Stimulated activated naive CD4-positive, alpha-beta T cell treated with Interleukin-2 at 50 U/mL for 16 hours (primary cell): Measurements from ENCODE around the gene GLB1L.
"Not testable (repeated sequence)": the region's sequence is repeated elsewhere in the genome, so short reads cannot be mapped to it uniquely, and the experiment has no call there.

Source experiments
- DNase-seq: peaks from one replicate; lab custom pipeline; 2025; lab: John Stamatoyannopoulos, UW

The GLB1L gene

DNA sequence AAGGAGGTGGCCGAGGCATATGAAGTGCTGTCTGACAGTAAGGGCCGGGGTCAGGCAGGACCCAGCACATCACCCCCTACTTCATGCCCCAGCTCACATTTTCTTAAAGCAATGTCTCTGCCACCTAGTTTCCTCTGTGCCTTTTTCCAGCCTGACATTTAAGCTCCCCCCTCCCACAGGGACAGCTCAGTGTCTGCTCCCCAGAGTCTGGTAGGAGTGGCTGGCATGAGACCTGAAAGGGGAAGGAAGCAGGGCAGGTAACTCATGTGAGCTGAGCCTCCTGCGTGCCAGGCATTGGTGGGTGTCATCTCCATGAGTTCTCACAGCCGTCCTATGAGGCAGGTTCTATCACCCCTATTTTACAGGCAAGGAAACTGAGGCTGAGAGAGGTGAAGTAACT is 35.4 kb upstream of the GLB1L start:
- no peak for DNase-seq

DNA sequence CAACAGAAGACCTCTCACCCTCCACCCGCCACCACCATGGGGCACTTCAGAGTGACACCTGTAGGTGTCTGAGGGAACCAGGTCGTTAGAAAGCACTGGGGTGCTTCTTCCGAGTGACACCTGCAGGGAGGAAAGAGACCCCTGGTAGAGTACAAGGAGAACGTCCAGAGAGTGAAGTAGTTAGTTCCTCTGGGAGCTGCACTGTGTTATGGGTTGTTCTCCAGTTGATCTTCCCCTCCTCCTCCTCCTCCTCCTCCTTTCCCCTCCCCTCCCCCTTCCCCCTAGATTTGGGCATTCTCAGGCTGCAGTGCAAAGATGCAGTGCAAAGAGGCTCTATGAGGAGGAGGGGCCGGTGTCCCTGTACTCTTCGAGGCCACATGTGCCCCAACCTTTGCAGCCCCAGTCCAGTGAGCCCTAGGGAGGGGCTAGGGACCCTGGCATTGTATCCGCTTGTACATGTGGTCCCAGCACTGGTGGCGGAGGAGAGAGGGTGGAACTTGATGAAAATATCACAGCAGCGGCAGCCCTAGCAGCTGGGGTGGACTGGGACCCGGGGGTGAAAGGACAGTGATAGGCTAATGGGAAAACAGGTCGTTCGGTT is 34.8 kb upstream of the GLB1L start:
- DNase-seq = no peak

- DNase-seq = peak; percentile 100
Observed at GRCh38 chr2:219279151-219279915, 34.1 kb upstream of the GLB1L start, which contains the start of gene DNAJB2. Gene DNAJB2 (plus strand): TSS chr2:219279366. CDS start chr2:219279834, 468 bp downstream.

DNA sequence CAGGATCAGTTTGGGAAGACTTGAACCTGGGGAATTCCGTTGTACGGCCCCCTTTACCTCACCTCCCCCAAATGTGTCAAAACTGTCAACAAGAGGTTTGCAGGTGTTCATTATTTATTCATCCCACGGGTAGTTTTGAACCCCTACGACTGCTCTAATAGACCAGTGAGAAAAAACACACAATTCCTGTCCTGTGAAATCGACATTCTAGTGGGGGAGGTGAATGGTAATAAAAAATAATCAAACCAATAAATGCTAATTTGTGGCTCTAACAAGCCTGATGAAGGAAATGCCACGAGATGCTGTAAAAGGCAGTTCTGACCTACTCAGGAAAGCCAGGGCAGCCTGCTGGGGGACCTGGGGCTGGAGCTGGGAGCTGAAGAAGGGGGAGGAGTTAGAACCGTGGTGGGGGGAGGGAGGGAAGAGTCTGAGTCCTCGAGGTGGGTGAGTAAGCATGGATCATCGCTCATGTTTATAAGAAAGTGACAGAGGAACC is 33.5 kb upstream of the GLB1L start:
- DNase-seq = no peak

DNA sequence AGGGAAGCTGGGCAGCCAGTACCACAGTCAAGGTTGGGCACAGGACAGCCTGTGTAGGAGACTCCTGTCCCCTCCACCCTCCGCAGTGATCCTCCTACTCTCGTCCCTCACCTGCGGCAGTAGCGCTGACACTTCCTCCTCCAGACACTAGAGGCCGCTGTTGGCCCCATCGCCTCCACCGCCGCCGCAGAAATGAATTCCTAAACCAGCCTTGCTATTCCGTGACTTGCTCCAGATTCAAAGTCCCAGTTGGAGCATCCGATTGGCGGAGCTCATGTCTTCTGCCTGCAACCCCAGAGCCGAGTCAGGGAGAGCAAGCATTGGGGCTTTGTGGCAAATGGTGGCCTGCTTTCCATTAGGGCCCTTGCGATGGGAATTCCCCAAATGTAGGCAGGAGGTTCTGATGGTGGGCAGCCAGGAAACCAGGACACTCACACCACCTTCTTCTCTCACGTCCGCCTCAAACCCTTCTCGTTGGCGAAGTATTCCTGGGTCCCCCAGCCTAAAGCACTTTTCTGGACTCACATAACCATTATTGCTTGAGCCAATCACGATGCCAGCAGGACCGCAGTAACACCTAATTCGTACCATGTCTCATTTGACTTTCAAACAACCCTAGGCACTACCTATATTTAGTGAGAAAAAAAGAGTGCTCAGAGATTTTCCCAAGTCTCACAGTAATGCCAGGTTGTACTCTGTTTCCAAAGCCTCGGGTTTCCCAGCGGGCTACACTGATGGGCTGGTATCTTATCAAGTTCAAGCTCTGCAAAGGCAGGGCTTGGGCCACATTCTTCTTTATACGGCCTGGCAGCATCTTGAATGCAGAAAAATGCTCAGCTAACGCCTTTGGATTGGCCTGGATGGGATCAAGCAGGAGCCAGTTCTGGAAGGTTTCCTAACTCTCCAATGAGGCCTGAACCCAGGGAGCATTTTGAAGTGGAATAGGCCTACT is 32.7 kb upstream of the GLB1L start:
- DNase-seq = peak; percentile 63

GRCh38 chr2:219274361-219274921 is 29.2 kb upstream of the GLB1L start:
- DNase-seq = no peak

DNA sequence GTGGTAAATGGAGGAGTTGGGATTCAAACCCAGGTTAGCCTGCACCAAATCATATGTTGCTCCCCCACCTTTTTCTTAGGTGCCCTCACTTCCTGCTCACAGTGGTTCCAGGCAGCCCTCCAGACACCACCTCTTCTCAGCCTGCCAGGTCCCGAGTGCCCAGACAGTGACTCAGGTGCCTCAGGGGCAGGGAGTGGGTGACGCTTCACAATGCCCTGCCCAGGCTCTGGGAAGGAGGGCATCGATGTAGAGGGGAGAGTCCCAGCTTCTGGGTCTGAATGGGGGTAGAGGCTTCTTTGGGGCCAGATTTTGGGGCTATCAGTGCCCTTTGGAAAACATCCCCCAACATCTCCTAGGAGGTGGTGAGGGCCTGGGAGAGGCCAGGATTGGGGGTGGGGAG is 28.7 kb upstream of the GLB1L start:
- no peak for DNase-seq

DNA sequence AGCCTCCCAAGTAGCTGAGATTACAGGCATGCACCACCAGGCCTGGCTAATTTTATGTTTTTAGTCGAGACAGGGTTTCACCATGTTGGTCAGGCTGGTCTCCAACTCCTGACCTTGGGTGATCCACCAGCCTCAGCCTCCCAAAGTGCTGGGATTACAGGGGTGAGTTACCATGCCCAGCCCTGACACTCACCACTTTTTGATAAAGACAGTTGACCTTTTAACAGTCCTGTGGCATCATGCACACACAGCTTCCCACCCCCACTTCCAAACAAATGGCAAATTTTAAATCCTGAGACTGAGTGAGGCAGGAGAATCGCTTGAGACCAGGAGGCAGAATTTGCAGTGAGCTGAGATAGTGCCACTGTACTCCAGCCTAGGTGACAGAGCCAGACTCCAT is 27.8 kb upstream of the GLB1L start:
- DNase-seq = no peak

DNA sequence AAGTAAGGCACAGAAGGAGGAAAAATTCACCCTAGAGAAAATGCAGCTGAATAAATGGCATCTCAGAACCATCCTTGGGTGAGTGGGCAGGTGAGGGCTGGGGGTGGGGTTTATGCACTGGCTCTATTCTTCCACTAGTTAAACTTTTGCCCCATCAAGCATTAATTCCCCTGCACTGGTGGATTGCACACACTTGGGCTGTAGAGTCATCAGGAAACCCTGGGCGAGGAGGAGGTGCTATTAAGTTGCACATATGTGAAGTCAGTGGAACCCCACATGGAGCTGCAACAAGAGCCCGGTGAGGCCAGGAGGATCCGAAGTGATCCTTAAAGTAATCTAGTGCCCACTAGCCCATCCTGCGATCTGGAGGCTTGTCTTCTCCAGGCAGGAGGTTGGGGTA is 27.1 kb upstream of the GLB1L start:
- no peak for DNase-seq

DNA sequence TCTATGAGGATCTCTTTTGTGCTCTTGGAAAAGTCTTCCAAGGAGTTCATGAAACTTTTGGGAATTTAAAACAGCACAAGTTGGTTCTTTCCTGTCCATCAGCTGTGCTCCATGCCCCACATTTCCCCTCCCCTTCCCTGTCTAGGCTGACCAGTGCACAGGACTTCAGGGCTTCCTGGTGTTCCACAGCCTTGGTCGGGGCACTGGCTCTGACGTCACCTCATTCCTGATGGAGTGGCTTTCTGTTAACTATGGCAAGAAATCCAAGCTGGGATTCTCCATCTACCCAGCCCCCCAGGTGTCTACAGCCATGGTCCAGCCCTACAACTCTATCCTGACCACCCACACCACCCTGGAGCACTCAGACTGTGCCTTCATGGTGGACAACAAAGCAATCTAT is 25.8 kb upstream of the GLB1L start:
- DNase-seq = no peak

GRCh38 chr2:219270055-219270372 is 24.8 kb upstream of the GLB1L start:
- no peak for DNase-seq

DNA sequence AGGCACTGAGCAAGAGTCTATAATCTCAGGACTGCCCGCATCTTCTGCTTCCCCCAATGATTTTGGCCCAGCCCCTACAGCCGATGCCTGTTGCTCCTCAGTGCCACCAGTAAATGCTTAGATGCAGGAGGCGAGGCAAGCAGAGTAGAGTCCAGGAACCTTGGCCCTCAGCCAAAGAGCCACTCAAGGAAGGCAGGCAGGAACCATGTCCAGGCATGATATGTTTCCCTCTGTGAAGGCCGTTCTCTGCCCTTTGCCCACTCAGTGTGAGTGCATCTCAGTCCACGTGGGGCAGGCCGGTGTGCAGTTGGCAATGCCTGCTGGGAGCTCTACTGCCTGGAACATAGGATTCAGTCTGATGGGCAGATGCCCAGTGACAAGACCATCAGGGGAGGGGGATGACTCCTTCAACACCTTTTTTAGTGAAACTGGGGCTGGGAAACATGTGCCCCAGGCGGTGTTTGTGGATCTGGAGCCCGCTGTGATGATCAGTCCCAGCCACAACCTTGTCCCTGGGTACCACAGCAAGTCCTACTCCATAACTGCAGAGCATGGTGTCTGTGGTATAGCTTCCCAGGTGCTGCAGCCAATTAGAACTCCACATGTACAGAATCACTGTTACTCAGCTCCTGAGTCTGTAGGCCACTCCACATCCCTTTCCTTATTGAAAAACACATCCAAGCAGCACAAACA is 24.3 kb upstream of the GLB1L start:
- DNase-seq = no peak

- DNase-seq = no peak
Observed at GRCh38 chr2:219268294-219268693, 23.1 kb upstream of the GLB1L start.

DNA sequence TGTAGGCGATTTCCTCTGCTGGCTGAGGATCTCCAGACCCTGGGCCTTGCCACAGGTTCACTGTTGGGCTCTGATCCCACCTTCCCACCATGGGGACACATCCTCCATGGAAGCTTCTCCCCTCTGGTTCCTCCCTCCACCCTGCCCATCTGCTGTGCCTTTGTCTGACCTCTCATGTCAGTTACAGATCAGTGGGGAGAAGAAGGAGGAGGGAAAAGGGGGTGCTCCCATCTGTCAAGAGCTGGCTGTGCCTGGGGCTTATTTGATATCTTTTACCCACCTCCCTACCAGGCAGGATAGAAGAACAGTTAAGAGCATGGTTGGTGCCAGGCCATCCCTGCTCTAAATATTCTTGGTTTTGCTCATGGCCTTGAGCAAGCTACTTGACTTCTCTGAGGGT is 21.6 kb upstream of the GLB1L start:
- DNase-seq = no peak

GRCh38 chr2:219266232-219266631 is 21.0 kb upstream of the GLB1L start:
- no peak for DNase-seq

DNA sequence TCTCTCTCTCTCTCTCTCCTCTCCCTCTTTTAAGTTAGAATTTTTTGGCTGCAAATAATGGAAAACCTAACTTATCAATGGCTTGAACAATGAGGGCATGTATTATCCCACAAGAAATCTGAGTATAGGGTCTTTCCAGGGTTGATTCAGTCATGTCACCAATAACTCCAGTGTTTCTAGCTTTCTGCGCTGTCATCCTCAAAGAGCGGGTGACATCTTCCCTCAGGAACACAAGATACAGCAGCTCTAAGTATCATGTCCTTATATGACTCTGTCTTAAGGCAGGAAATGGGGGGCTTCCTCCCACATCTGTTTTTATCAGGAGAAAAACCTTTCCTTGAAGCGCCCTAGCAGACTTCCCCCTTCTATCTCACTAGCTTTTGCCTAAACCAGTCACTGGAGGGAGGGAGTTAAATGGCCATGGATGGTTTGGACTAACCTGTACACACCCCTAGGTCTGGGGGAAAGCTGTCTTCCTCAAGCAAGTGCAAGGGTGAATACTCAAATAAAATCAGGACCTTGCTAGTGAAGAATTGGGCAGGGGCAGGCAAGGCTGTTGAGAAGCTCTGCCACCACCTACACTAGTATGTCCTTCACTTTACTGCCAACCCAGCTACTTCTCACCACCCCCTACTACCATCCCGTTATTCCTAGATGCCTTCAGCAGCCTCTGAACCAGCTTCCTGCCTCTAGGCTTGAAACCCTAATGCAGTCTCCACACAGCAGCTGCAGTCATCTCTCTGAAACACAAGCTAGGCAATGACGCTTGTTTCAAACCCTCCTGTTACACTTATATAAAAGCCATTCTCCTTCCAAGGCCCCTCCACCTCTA is 16.0 kb upstream of the GLB1L start:
- DNase-seq = no peak

GRCh38 chr2:219258942-219259341 is 13.7 kb upstream of the GLB1L start:
- DNase-seq = not testable (repeated sequence)

- peak; percentile 26 for DNase-seq
Observed at GRCh38 chr2:219254590-219255201, 9.5 kb upstream of the GLB1L start.

GRCh38 chr2:219253753-219254589 is 8.7 kb upstream of the GLB1L start, which contains the start of gene TUBA4A:
Gene TUBA4A (minus strand): TSS chr2:219253918. CDS start chr2:219253858, 60 bp downstream.
- DNase-seq = peak; percentile 88
